ENCODE data around the gene PDLIM4.

PDLIM4 gene

GRCh38 chr5:132259069-132259851 lies 1.8 kb downstream of the PDLIM4 start:
- peaks cover 5% of the 10 kb centered on the region for H3K36me3 Mint-ChIP-seq (ENCODE audit: low read depth)
- peaks cover 53% of the 10 kb centered on the region for H3K4me1 Mint-ChIP-seq
- TF ChIP-seq CTCF (IDR thresholded peaks at IDR 0.05): no peak
- peak overlapping the region; percentile 82 for H3K4me3 Mint-ChIP-seq
- H3K9me3 Mint-ChIP-seq: no peaks in the 10 kb centered on the region
- H3K27ac Mint-ChIP-seq: peak overlapping the region; percentile 83
- peaks cover 9% of the 10 kb centered on the region for H3K27me3 Mint-ChIP-seq (ENCODE audit: low read depth, poor library complexity)
- DNase-seq: peak; percentile 60

DNA sequence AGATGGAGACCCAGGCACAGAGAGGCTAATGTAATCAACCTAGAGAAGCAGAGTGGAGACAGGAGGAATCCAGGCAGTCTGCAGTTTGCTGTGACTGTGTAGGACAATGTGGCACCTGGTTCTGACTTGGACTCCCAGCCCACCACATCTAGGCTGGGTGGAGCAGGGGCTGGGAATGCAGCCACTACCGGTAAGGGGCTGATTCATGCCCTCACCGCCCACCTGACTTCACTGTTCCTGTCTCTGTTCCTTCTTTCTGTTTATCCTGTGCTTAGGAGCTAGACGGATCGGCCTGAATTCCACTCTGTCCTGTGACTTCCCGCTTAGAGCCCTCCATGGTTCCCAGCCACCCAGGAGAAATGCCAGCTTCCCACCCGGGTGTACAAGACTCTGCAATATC lies 2.6 kb downstream of the PDLIM4 start:
- H3K27ac Mint-ChIP-seq: no peak overlapping the region

GRCh38 chr5:132260714-132261551 lies 3.4 kb downstream of the PDLIM4 start:
- no peak for TF ChIP-seq CTCF (IDR thresholded peaks at IDR 0.05)
- Mint-ChIP-seq H3K27ac (no peak overlapping the region), H3K4me1 (peaks cover 70% of the 10 kb centered on the region), H3K36me3 (ENCODE audit: low read depth) (peaks cover 8% of the 10 kb centered on the region), H3K4me3 (peak overlapping the region; percentile 8), H3K27me3 (ENCODE audit: low read depth, poor library complexity) (peaks cover 3% of the 10 kb centered on the region), H3K9me3 (no peaks in the 10 kb centered on the region)
- no peak for DNase-seq

More for the DNA sequence above, 2.6 kb downstream of the PDLIM4 start:
- H3K4me1 Mint-ChIP-seq: peaks cover 61% of the 10 kb centered on the region
- peak overlapping the region; percentile 8 for H3K4me3 Mint-ChIP-seq
- H3K9me3 Mint-ChIP-seq: no peaks in the 10 kb centered on the region
- DNase-seq: no peak
- no peak for TF ChIP-seq CTCF (IDR thresholded peaks at IDR 0.05)
- H3K36me3 Mint-ChIP-seq (ENCODE audit: low read depth): peaks cover 5% of the 10 kb centered on the region
- H3K27me3 Mint-ChIP-seq (ENCODE audit: low read depth, poor library complexity): peaks cover 9% of the 10 kb centered on the region

DNA sequence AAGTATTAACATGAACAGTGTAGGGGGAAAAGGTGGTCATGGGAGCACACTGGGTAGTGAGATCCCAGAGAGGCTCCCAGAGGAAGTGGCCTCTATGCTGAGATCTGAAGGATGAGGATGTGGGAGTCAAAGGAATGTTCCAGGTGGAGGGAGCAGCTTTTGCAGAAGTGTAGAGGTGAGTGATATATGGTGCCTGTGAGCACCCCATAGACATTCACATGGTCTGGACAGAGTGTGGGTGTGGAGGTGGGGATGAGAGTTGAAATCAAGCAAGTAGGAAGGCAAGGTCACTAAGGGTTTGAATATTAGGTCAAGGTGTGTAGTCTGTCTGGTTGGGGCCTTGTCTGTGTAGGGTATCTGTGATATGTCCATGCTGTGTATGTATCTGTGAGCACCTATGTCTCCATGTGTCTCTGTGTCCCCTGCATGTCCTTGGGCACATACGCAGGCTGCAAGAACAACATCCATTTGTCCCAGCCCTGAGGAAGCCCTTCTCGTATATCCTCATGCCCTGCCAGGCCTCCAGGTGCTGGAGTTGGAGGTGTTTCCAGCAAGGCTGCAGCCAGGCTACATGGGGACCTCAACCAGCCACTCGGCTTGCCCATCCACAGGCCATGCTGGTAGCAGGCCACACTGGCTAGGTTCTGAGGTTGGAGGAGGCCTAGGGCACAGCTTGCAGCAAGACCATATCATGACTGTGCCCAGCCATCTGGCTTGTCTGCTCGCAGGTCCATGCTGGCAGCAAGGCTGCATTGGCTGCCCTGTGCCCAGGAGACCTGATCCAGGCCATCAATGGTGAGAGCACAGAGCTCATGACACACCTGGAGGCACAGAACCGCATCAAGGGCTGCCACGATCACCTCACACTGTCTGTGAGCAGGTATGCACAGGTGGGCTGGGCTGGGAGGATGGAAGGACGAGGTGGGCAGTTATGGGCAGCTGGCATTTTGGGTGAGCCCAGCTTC lies 4.7 kb downstream of the PDLIM4 start:
- H3K9me3 Mint-ChIP-seq: no peaks in the 10 kb centered on the region
- H3K27me3 Mint-ChIP-seq (ENCODE audit: low read depth, poor library complexity): no peaks in the 10 kb centered on the region
- no peak overlapping the region for H3K27ac Mint-ChIP-seq
- TF ChIP-seq CTCF (IDR thresholded peaks at IDR 0.05): no peak
- peaks cover 73% of the 10 kb centered on the region for H3K4me1 Mint-ChIP-seq
- no peak for DNase-seq
- no peak overlapping the region for H3K4me3 Mint-ChIP-seq
- H3K36me3 Mint-ChIP-seq (ENCODE audit: low read depth): peaks cover 15% of the 10 kb centered on the region

- Mint-ChIP-seq H3K4me1 (peaks cover 79% of the 10 kb centered on the region), H3K27me3 (ENCODE audit: low read depth, poor library complexity) (no peaks in the 10 kb centered on the region), H3K36me3 (ENCODE audit: low read depth) (peaks cover 21% of the 10 kb centered on the region), H3K27ac (no peak overlapping the region), H3K4me3 (no peak overlapping the region), H3K9me3 (no peaks in the 10 kb centered on the region)
- TF ChIP-seq CTCF (IDR thresholded peaks at IDR 0.05): no peak
- no peak for DNase-seq
These were observed 5.5 kb downstream of the PDLIM4 start for GRCh38 chr5:132262882-132263547.

Data from nephron progenitor cell (in vitro differentiated cells).